Stimulated activated naive CD8-positive, alpha-beta T cell treated with anti-CD3 and anti-CD28 coated beads, Interleukin-15, amount 100 ng/mL, for 72 hours (primary cell): Measurements from ENCODE around the gene VAV3.

Experiments used
- ATAC-seq: fragments of 150-1000 bp; cut with Tn5 transposase; 2 replicates; pipeline ENCODE4 v1.10.0; 2021; ENCODE audit warnings: mild to moderate bottlenecking, moderate library complexity
- DNase-seq, 2 donors: peaks; one replicate each; pipeline ENCODE4 v3.0.0; 2021 to 2022
- H3K27ac Mint-ChIP-seq, 2 donors: one replicate each; pipeline ENCODE4 v1.8.0; 2022; ENCODE audit warnings: mild to moderate bottlenecking in 2 of 2, mixed read lengths in 2 of 2, moderate library complexity in 2 of 2
- H3K27me3 Mint-ChIP-seq: one replicate; pipeline ENCODE4 v1.8.0; 2022; ENCODE audit warnings: mixed read lengths
- H3K4me1 Mint-ChIP-seq: one replicate; pipeline ENCODE4 v1.8.0; 2022; ENCODE audit warnings: mild to moderate bottlenecking, mixed read lengths
- H3K4me3 Mint-ChIP-seq, 2 donors: one replicate each; pipeline ENCODE4 v1.8.0; 2022; ENCODE audit warnings: mild to moderate bottlenecking in 2 of 2, mixed read lengths in 2 of 2, moderate library complexity in 1 of 2
- H3K9me3 Mint-ChIP-seq, 2 donors: one replicate each; pipeline ENCODE4 v1.8.0; 2022; ENCODE audit warnings: mixed read lengths in 2 of 2

The VAV3 gene

DNA sequence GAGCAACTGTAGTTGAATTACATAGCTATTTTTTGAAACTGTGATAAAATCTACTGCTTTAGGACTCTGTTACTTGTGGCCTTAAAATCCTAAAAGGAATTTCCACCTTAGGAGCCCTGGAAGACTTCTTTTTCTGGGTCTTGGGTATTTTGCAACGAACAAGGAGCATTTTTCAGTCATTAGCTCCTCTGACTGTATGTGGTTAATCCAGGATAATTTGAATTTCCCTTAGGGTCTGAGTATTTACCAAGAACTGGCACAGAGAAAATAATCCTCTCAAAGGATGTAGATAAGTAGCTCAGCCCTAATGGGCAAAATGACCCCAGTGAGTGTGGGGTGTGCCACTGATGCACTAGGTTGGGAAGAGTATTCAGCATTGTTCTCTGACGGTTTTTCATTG is 170.4 kb downstream of the VAV3 start:
- Mint-ChIP-seq H3K27ac (peak overlapping the region in 1 of 2 donors; percentile 42), H3K27me3 (no peaks in the 10 kb centered on the region), H3K4me1 (peaks cover 41% of the 10 kb centered on the region), H3K9me3 (peaks cover 0 to under 1% of the 10 kb centered on the region in 2 donors), H3K4me3 (no peak overlapping the region)
- DNase-seq (no peak), ATAC-seq (no peak)

- Mint-ChIP-seq H3K27ac (no peak overlapping the region), H3K4me3 (no peak overlapping the region), H3K9me3 (no peaks in the 10 kb centered on the region), H3K27me3 (no peaks in the 10 kb centered on the region), H3K4me1 (peaks cover 45% of the 10 kb centered on the region)
- no peak for ATAC-seq
- no peak for DNase-seq
Measured at GRCh38 chr1:107793896-107794453, 171.0 kb downstream of the VAV3 start.

GRCh38 chr1:107791348-107791747 is 173.6 kb downstream of the VAV3 start:
- Mint-ChIP-seq H3K27ac (no peak overlapping the region), H3K4me3 (no peak overlapping the region), H3K27me3 (no peaks in the 10 kb centered on the region), H3K4me1 (peaks cover 71% of the 10 kb centered on the region), H3K9me3 (no peaks in the 10 kb centered on the region)
- DNase-seq (no peak), ATAC-seq (no peak)

GRCh38 chr1:107789817-107790524 is 175.0 kb downstream of the VAV3 start:
- no peak overlapping the region for H3K27ac Mint-ChIP-seq
- H3K27me3 Mint-ChIP-seq, result no peaks in the 10 kb centered on the region
- ATAC-seq (peak; percentile 47), DNase-seq (no peak)
- H3K9me3 Mint-ChIP-seq, result no peaks in the 10 kb centered on the region
- peaks cover 71% of the 10 kb centered on the region for H3K4me1 Mint-ChIP-seq
- no peak overlapping the region for H3K4me3 Mint-ChIP-seq

DNA sequence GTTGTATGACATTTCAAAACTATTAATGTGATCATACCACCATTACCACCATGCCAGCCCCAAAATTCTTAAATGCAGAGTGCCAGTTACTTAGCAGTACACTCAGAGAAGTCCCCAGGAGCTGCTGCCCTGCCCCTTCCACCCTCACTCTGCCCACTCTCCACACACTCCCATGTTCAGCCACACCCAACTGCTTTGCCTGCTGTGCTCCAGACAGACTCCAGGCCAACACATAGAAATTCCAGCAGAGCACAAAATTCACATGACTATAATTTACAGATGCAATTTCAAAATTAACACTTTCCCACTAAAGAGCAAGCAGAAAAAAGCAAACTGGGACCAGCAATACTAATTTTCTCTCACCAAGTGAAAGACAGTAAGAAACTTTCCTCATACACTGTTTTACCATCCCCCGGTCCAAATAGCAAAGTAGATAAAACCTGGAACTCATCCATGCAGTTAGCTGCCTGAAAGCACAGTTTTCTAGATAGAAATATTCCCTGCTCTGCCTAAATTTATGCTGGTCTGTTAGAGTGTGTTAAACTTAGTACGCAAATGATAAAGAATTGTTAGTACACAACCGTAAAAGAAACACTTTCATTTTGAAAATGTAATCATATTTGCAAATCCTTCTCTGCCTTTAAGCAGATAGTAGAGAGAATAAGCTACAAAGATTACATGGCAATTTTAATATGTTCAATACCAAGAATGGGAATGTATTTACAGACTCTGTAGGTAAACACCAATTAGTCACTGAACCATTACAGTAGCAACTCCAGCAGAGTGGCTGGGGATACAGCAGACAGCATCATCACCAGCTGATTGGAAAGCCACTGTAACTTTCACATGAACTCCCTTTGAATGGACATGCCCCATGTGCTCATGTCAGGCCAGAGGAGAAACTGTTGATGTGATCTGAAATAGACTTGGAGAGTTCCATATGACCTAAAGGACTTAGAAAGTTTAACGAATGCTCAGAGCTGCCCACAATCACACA is 176.5 kb downstream of the VAV3 start:
- H3K27me3 Mint-ChIP-seq, result no peaks in the 10 kb centered on the region
- peak overlapping the region; percentile 49 to 55 for H3K27ac Mint-ChIP-seq
- H3K4me1 Mint-ChIP-seq, result peaks cover 66% of the 10 kb centered on the region
- DNase-seq (no peak), ATAC-seq (no peak)
- H3K4me3 Mint-ChIP-seq, result peak overlapping the region in 1 of 2 donors; percentile 33
- H3K9me3 Mint-ChIP-seq, result no peaks in the 10 kb centered on the region

- peak overlapping the region in 1 of 2 donors; percentile 34 for H3K27ac Mint-ChIP-seq
- H3K9me3 Mint-ChIP-seq, result no peaks in the 10 kb centered on the region
- DNase-seq (peak; percentile 36 to 43), ATAC-seq (peak; percentile 76)
- peak overlapping the region; percentile 10 to 41 for H3K4me3 Mint-ChIP-seq
- H3K4me1 Mint-ChIP-seq, result peaks cover 61% of the 10 kb centered on the region
- no peaks in the 10 kb centered on the region for H3K27me3 Mint-ChIP-seq
Measured at GRCh38 chr1:107787299-107787698, 177.7 kb downstream of the VAV3 start.

- H3K4me1 Mint-ChIP-seq, result peaks cover 59% of the 10 kb centered on the region
- no peak for DNase-seq
Measured at GRCh38 chr1:107786203-107786845, 178.7 kb downstream of the VAV3 start.

GRCh38 chr1:107785496-107786202 is 179.3 kb downstream of the VAV3 start:
- H3K4me3 Mint-ChIP-seq, result peak overlapping the region; percentile 58 to 73
- H3K4me1 Mint-ChIP-seq, result peaks cover 53% of the 10 kb centered on the region
- DNase-seq (no peak), ATAC-seq (no peak)
- H3K27ac Mint-ChIP-seq, result peak overlapping the region in 1 of 2 donors; percentile 75
- no peaks in the 10 kb centered on the region for H3K27me3 Mint-ChIP-seq
- no peaks in the 10 kb centered on the region for H3K9me3 Mint-ChIP-seq

More at GRCh38 chr1:107786203-107786845, 178.7 kb downstream of the VAV3 start:
- Mint-ChIP-seq H3K4me3 (peak overlapping the region; percentile 58 to 73), H3K9me3 (no peaks in the 10 kb centered on the region), H3K27me3 (no peaks in the 10 kb centered on the region), H3K27ac (peak overlapping the region in 1 of 2 donors; percentile 75)
- ATAC-seq, result peak; percentile 50

GRCh38 chr1:107782217-107782845 is 182.6 kb downstream of the VAV3 start:
- Mint-ChIP-seq H3K9me3 (no peaks in the 10 kb centered on the region), H3K27ac (no peak overlapping the region), H3K27me3 (no peaks in the 10 kb centered on the region), H3K4me1 (peaks cover 33% of the 10 kb centered on the region), H3K4me3 (no peak overlapping the region)
- ATAC-seq (no peak), DNase-seq (peak; percentile 32 to 36)

- Mint-ChIP-seq H3K4me1 (peaks cover 22% of the 10 kb centered on the region), H3K9me3 (no peaks in the 10 kb centered on the region), H3K4me3 (no peak overlapping the region), H3K27ac (no peak overlapping the region), H3K27me3 (no peaks in the 10 kb centered on the region)
- no peak for ATAC-seq
- DNase-seq, result no peak
Measured at GRCh38 chr1:107781245-107781644, 183.7 kb downstream of the VAV3 start.

GRCh38 chr1:107777664-107778047 is 187.3 kb downstream of the VAV3 start:
- H3K9me3 Mint-ChIP-seq, result no peaks in the 10 kb centered on the region
- H3K4me3 Mint-ChIP-seq, result no peak overlapping the region
- no peaks in the 10 kb centered on the region for H3K4me1 Mint-ChIP-seq
- H3K27ac Mint-ChIP-seq, result no peak overlapping the region
- ATAC-seq, result no peak
- H3K27me3 Mint-ChIP-seq, result no peaks in the 10 kb centered on the region
- no peak for DNase-seq

- Mint-ChIP-seq H3K27me3 (no peaks in the 10 kb centered on the region), H3K4me1 (no peaks in the 10 kb centered on the region), H3K4me3 (no peak overlapping the region), H3K9me3 (no peaks in the 10 kb centered on the region), H3K27ac (no peak overlapping the region)
- no peak for ATAC-seq
- DNase-seq, result no peak
Measured at GRCh38 chr1:107776900-107777663, 187.9 kb downstream of the VAV3 start.

DNA sequence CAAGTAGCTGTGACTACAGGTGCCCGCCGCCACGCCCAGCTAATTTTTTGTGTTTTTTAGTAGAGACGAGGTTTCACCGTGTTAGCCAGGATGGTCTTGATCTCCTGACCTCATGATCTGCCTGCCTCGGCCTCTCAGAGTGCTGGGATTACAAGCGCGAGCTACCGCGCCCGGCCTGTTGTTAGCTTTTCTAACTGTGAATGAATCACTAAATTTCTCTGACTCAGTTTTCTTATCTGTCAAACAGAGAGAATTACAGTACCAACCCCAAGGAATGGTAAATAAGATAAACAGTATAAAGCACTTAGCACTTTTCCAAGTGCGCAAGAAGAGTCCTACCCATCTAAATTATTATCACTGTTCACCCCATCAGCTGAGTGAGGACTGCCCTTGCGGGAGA is 193.6 kb downstream of the VAV3 start:
- no peak for DNase-seq
- no peak for ATAC-seq
- H3K27ac Mint-ChIP-seq, result no peak overlapping the region
- no peaks in the 10 kb centered on the region for H3K27me3 Mint-ChIP-seq
- no peaks in the 10 kb centered on the region for H3K9me3 Mint-ChIP-seq
- H3K4me3 Mint-ChIP-seq, result no peak overlapping the region
- H3K4me1 Mint-ChIP-seq, result no peaks in the 10 kb centered on the region

DNA sequence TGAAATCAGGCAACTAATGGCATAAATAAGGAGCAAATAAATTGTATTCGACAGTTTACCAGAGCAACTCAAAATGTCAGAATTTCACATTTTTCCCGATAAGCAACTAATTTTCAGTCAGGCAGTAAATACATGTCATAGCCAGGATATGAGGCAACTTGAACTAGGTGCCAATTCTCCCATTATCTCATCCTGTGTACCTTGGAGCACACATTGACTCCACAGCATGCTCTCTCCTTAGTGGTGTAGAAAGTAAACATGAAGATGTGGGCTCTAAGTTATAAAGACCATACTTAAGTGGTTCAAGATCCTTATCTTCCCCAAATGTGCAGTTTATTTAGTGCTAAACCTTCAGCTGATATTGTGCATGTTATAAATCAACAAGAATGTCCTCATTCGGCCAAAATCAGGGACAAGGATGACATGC is 197.8 kb downstream of the VAV3 start:
- ATAC-seq (no peak), DNase-seq (no peak)
- Mint-ChIP-seq H3K4me1 (no peaks in the 10 kb centered on the region), H3K27me3 (no peaks in the 10 kb centered on the region), H3K9me3 (no peaks in the 10 kb centered on the region), H3K27ac (no peak overlapping the region), H3K4me3 (no peak overlapping the region)
